OCI-LY7 (cell line): ENCODE data around the gene LRRC73. TPM values are rescaled to one million over a fixed set of nuclear protein-coding genes. Genes with fewer than 3 reads are reported as not detected.
"Not testable (repeated sequence)": the region's sequence is repeated elsewhere in the genome, so short reads cannot be mapped to it uniquely, and the experiment has no call there.

Source experiments
- BruUV-seq: library from RNA; stranded (reverse); fragments of 400-500 nt; replicated peaks from 2 replicates; lab custom pipeline; 2021; lab: Mats Ljungman, UMichigan
- CTCF ChIA-PET: fragments of 300-600 bp; sonication (Branson Sonifier 250); formaldehyde crosslinking; loops from one replicate; lab custom pipeline; 2022; ENCODE audit warnings: antibody characterized with exemption; ENCODE audit not compliant: unreplicated experiment; lab: Charles Lee
- POLR2A ChIA-PET: fragments of 300-600 bp; sonication (Branson Sonifier 250); formaldehyde crosslinking; loops from one replicate; lab custom pipeline; 2022; ENCODE audit warnings: antibody characterized with exemption; lab: Charles Lee
- DNase-seq: peaks from one replicate; pipeline ENCODE4 v3.0.0-alpha.2; 2015; ENCODE audit warnings: low spot score
- H2AFZ ChIP-seq: fragments of 200-600 bp; sonication (generic), shearing (Covaris generic); 2 replicates; pipeline ENCODE4 v1.6.1; 2014; ENCODE audit warnings: mild to moderate bottlenecking, antibody characterized with exemption, low read length, moderate library complexity
- H3K27ac ChIP-seq: fragments of 200-600 bp; sonication (generic); 2 replicates; pipeline ENCODE4 v1.5.1; 2014; ENCODE audit warnings: mixed run types, low read depth, mild to moderate bottlenecking, moderate library complexity, low read length, inconsistent platforms; ENCODE audit not compliant: poor library complexity, severe bottlenecking
- H3K36me3 ChIP-seq: fragments of 200-600 bp; sonication (generic); 2 replicates; pipeline ENCODE4 v1.6.1; 2014; ENCODE audit warnings: mild to moderate bottlenecking, antibody characterized with exemption, low read length, moderate library complexity, mixed read lengths; ENCODE audit not compliant: insufficient read depth
- H3K4me1 ChIP-seq: fragments of 200-600 bp; sonication (generic); 2 replicates; pipeline ENCODE4 v1.5.1; 2014; ENCODE audit warnings: mild to moderate bottlenecking, low read length; ENCODE audit not compliant: insufficient read depth, poor library complexity, severe bottlenecking
- H3K4me2 ChIP-seq: fragments of 200-600 bp; sonication (generic); 2 replicates; pipeline ENCODE4 v1.6.1; 2014; ENCODE audit warnings: mild to moderate bottlenecking, low read length
- H3K4me3 ChIP-seq: fragments of 200-600 bp; sonication (generic); 2 replicates; pipeline ENCODE4 v1.5.1; 2014; ENCODE audit warnings: mild to moderate bottlenecking, low read depth, low read length; ENCODE audit not compliant: poor library complexity, severe bottlenecking
- H3K79me2 ChIP-seq: fragments of 200-600 bp; sonication (generic); 2 replicates; pipeline ENCODE4 v1.6.1; 2016; ENCODE audit warnings: low read depth, mild to moderate bottlenecking, low read length, moderate library complexity, mixed read lengths; ENCODE audit not compliant: insufficient read depth
- H3K9me2 ChIP-seq: fragments of 200-600 bp; sonication (generic); 2 replicates; pipeline ENCODE4 v1.6.1; 2016; ENCODE audit warnings: mild to moderate bottlenecking, low read length, mixed read lengths; ENCODE audit not compliant: insufficient read depth
- H3K9me3 ChIP-seq: fragments of 200-600 bp; sonication (generic); 2 replicates; pipeline ENCODE4 v1.6.1; 2014; ENCODE audit warnings: mild to moderate bottlenecking, mixed run types, low read length, mixed read lengths
- H4K20me1 ChIP-seq: fragments of 200-600 bp; sonication (generic); 2 replicates; pipeline ENCODE4 v1.6.1; 2014; ENCODE audit warnings: mild to moderate bottlenecking, antibody characterized with exemption, low read length, moderate library complexity, mixed read lengths; ENCODE audit not compliant: insufficient read depth
- EZH2phosphoT487 ChIP-seq: fragments of 200-600 bp; sonication (generic); IDR thresholded peaks from 2 replicates; pipeline ENCODE4 v1.6.1; 2018; ENCODE audit warnings: low read depth, borderline replicate concordance, mild to moderate bottlenecking, mixed run types, antibody characterized with exemption, low read length, moderate library complexity, mixed read lengths
- intact Hi-C: fragments of 100-400 bp; cut with micrococcal nuclease; formaldehyde crosslinking; loops from one replicate; pipeline ENCODE4 v1.10.0; 2022; ENCODE audit not compliant: unreplicated experiment
- total RNA-seq, 2 experiments: library from RNA; depleted of rRNA in 1 of 2; stranded (reverse); fragments of >200 nt in 1 of 2; shearing (Covaris generic) in 1 of 2; gene quantifications; 2 replicates each; pipeline ENCODE4 v1.2.3, GENCODE V29; 2014 to 2022
- TF ChIP-seq, protein P1 (sequence below): fragments of 200-600 bp; sonication (generic); conservative IDR thresholded peaks from 2 replicates; pipeline ENCODE4 v1.5.1; 2014; ENCODE audit warnings: mild to moderate bottlenecking, antibody characterized with exemption, low read length, moderate library complexity, mixed read lengths

LRRC73 gene
- total RNA-seq, 2 experiments from 2014 or later: 0.19 to 0.25 TPM

GRCh38 chr6:43541774-43542471 lies 31.8 kb upstream of the LRRC73 start:
- Histone ChIP-seq H3K9me2 (no peaks in the 10 kb centered on the region), H3K4me1 (no peaks in the 10 kb centered on the region), H3K27ac (no peak overlapping the region), H3K4me2 (no peak overlapping the region), H3K4me3 (no peak overlapping the region), H3K36me3 (peaks cover 97% of the 10 kb centered on the region), H4K20me1 (no peaks in the 10 kb centered on the region), H3K9me3 (no peaks in the 10 kb centered on the region), H3K79me2 (no peaks in the 10 kb centered on the region), H2AFZ (no peak overlapping the region)
- ChIA-PET CTCF (no interaction called here), POLR2A (interaction anchor here (0.6 kb wide), 2 partner anchors 19 to 74 kb away, joined by 3 to 4 read pairs; no protein-coding TSS in a partner anchor)
- no TSS peak for BruUV-seq
- DNase-seq: no peak
- intact Hi-C loops: loop anchor here (10.0 kb wide), 1 partner anchor 63 kb away; no protein-coding TSS in a partner anchor
- no peak for TF ChIP-seq EZH2phosphoT487
- TF ChIP-seq, protein P1, sequence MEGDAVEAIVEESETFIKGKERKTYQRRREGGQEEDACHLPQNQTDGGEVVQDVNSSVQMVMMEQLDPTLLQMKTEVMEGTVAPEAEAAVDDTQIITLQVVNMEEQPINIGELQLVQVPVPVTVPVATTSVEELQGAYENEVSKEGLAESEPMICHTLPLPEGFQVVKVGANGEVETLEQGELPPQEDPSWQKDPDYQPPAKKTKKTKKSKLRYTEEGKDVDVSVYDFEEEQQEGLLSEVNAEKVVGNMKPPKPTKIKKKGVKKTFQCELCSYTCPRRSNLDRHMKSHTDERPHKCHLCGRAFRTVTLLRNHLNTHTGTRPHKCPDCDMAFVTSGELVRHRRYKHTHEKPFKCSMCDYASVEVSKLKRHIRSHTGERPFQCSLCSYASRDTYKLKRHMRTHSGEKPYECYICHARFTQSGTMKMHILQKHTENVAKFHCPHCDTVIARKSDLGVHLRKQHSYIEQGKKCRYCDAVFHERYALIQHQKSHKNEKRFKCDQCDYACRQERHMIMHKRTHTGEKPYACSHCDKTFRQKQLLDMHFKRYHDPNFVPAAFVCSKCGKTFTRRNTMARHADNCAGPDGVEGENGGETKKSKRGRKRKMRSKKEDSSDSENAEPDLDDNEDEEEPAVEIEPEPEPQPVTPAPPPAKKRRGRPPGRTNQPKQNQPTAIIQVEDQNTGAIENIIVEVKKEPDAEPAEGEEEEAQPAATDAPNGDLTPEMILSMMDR: no peak

- H4K20me1 ChIP-seq: no peaks in the 10 kb centered on the region
- TF ChIP-seq, protein P1: no peak
- TF ChIP-seq EZH2phosphoT487: no peak
- no peaks in the 10 kb centered on the region for H3K9me2 ChIP-seq
- no peak for DNase-seq
- POLR2A ChIA-PET: interaction anchor here (0.7 kb wide), 1 partner anchor 610 kb away, joined by 3 read pairs; no protein-coding TSS in a partner anchor
- H3K4me2 ChIP-seq: no peak overlapping the region
- no peaks in the 10 kb centered on the region for H3K4me1 ChIP-seq
- H3K4me3 ChIP-seq: no peak overlapping the region
- H3K9me3 ChIP-seq: no peaks in the 10 kb centered on the region
- intact Hi-C loops: loop anchor here (10.0 kb wide), 1 partner anchor 64 kb away; no protein-coding TSS in a partner anchor
- no peak overlapping the region for H3K27ac ChIP-seq
- H3K79me2 ChIP-seq: no peaks in the 10 kb centered on the region
- CTCF ChIA-PET: no interaction called here
- H3K36me3 ChIP-seq: peaks cover 92% of the 10 kb centered on the region
- no peak overlapping the region for H2AFZ ChIP-seq
- BruUV-seq: no TSS peak
These were observed 30.4 kb upstream of the LRRC73 start for GRCh38 chr6:43540507-43540906.

- H3K9me2 ChIP-seq, CTCF ChIA-PET, H4K20me1 ChIP-seq, H3K4me3 ChIP-seq, DNase-seq, H3K27ac ChIP-seq, H3K79me2 ChIP-seq, intact Hi-C loops, H3K4me1 ChIP-seq, H2AFZ ChIP-seq, H3K9me3 ChIP-seq, BruUV-seq, H3K4me2 ChIP-seq: not testable (repeated sequence)
- peaks cover 89% of the 10 kb centered on the region for H3K36me3 ChIP-seq
- POLR2A ChIA-PET: interaction anchor here (0.7 kb wide), 1 partner anchor 157 kb away, joined by 3 read pairs; no protein-coding TSS in a partner anchor
These were observed 29.3 kb upstream of the LRRC73 start for GRCh38 chr6:43539409-43539808.

DNA sequence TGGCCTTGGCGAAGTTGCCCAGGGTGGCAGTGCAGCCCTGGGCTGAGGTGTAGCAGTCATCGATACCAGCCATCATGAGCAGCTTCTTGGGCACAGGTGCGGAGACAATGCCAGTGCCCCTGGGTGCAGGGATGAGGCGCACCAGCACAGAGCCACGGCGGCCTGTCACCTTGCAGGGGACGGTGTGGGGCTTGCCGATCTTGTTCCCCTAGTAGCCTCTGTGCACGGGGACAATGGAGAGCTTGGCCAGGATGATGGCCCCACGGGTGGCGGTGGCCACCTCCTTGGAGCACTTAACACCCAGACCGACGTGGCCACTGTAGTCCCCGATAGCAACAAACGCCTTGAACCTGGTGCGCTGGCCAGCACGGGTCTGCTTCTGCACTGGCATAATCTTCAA lies 28.8 kb upstream of the LRRC73 start:
- CTCF ChIA-PET, H4K20me1 ChIP-seq, H3K27ac ChIP-seq, H3K79me2 ChIP-seq, intact Hi-C loops, H3K4me3 ChIP-seq, H3K4me2 ChIP-seq, DNase-seq, H3K9me3 ChIP-seq, H3K4me1 ChIP-seq, H2AFZ ChIP-seq, BruUV-seq, H3K9me2 ChIP-seq: not testable (repeated sequence)
- POLR2A ChIA-PET: interaction anchor here (0.7 kb wide), 1 partner anchor 157 kb away, joined by 3 read pairs; no protein-coding TSS in a partner anchor
- H3K36me3 ChIP-seq: peaks cover 89% of the 10 kb centered on the region
